PC-9 (cell line): Measurements from ENCODE around the gene BRIP1. TPM values are rescaled to one million over a fixed set of nuclear protein-coding genes. Genes with fewer than 3 reads are reported as not detected.
"Not testable (repeated sequence)": the region's sequence is repeated elsewhere in the genome, so short reads cannot be mapped to it uniquely, and the experiment has no call there.

ENCODE experiments used
- BruUV-seq: library from RNA; stranded (reverse); fragments of 400-500 nt; replicated peaks from 2 replicates; lab custom pipeline; 2021; lab: Mats Ljungman, UMichigan
- CTCF ChIA-PET: fragments of 300-600 bp; sonication (Branson Sonifier 250); formaldehyde crosslinking; loops from one replicate; lab custom pipeline; 2022; ENCODE audit warnings: antibody characterized with exemption; lab: Charles Lee
- POLR2A ChIA-PET: fragments of 300-600 bp; sonication (Branson Sonifier 250); formaldehyde crosslinking; loops from one replicate; lab custom pipeline; 2022; ENCODE audit warnings: antibody characterized with exemption; ENCODE audit not compliant: unreplicated experiment; lab: Charles Lee
- DNase-seq, 2 experiments: peaks; one replicate each; pipeline versions ENCODE4 v3.0.0 to v3.0.0-alpha.2; 2015 to 2022; ENCODE audit warnings: mixed read lengths in 1 of 2
- H2AFZ ChIP-seq: fragments of 200-600 bp; sonication (generic); 2 replicates; pipeline ENCODE4 v1.8.1; 2017; ENCODE audit warnings: antibody characterized with exemption
- H3F3A ChIP-seq: fragments of 200-600 bp; sonication (generic); 2 replicates; pipeline ENCODE4 v1.8.1; 2017; ENCODE audit warnings: antibody characterized with exemption, mild to moderate bottlenecking, low read depth; ENCODE audit not compliant: insufficient read depth
- H3K27ac ChIP-seq: fragments of 200-600 bp; sonication (generic); 2 replicates; pipeline ENCODE4 v1.6.1; 2016; ENCODE audit warnings: mixed run types
- H3K27me3 ChIP-seq: fragments of 200-600 bp; sonication (generic); 2 replicates; pipeline ENCODE4 v1.6.1; 2016; ENCODE audit warnings: low read depth, mixed run types; ENCODE audit not compliant: insufficient read depth
- H3K36me3 ChIP-seq: fragments of 200-600 bp; sonication (generic); 2 replicates; pipeline ENCODE4 v1.6.1; 2016; ENCODE audit warnings: low read depth, mixed run types
- H3K4me1 ChIP-seq: fragments of 200-600 bp; sonication (generic); replicated peaks from 2 replicates; pipeline ENCODE4 v1.6.1; 2016; ENCODE audit warnings: mixed run types; ENCODE audit not compliant: insufficient read depth
- H3K4me2 ChIP-seq: fragments of 200-600 bp; sonication (generic); 2 replicates; pipeline ENCODE4 v1.6.1; 2017; ENCODE audit warnings: mixed run types
- H3K4me3 ChIP-seq: fragments of 200-600 bp; sonication (generic); 2 replicates; pipeline ENCODE4 v1.6.1; 2016; ENCODE audit warnings: mixed run types
- H3K79me2 ChIP-seq: fragments of 200-600 bp; sonication (generic); 2 replicates; pipeline ENCODE4 v1.6.1; 2017; ENCODE audit warnings: low read depth, mixed run types
- H3K9me2 ChIP-seq: fragments of 200-600 bp; sonication (generic); 2 replicates; pipeline ENCODE4 v1.8.1; 2017; ENCODE audit warnings: mild to moderate bottlenecking; ENCODE audit not compliant: insufficient read depth
- H3K9me3 ChIP-seq: fragments of 200-600 bp; sonication (generic); 2 replicates; pipeline ENCODE4 v1.8.1; 2016; ENCODE audit warnings: low read depth; ENCODE audit not compliant: insufficient read depth
- H4K20me1 ChIP-seq: fragments of 200-600 bp; sonication (generic); 2 replicates; pipeline ENCODE4 v1.8.1; 2017; ENCODE audit not compliant: insufficient read depth
- CTCF ChIP-seq: fragments of 200-600 bp; sonication (generic); conservative IDR thresholded peaks from 2 replicates; pipeline ENCODE4 v1.6.1; 2017; ENCODE audit warnings: mixed run types, antibody characterized with exemption, mild to moderate bottlenecking, moderate library complexity
- EZH2 ChIP-seq: fragments of 200-600 bp; sonication (generic); IDR thresholded peaks from 2 replicates; pipeline ENCODE4 v1.8.0; 2017; ENCODE audit warnings: antibody characterized with exemption, low read depth
- intact Hi-C: fragments of 100-400 bp; cut with micrococcal nuclease; formaldehyde crosslinking; loops from one replicate; pipeline ENCODE4 v1.10.0; 2022; ENCODE audit not compliant: unreplicated experiment
- total RNA-seq: library from RNA; stranded (reverse); gene quantifications from 2 replicates; pipeline ENCODE4 v1.2.3, GENCODE V29; 2021

Gene BRIP1
- total RNA-seq, 1 experiment from 2014 or later: 16.0 TPM

DNA sequence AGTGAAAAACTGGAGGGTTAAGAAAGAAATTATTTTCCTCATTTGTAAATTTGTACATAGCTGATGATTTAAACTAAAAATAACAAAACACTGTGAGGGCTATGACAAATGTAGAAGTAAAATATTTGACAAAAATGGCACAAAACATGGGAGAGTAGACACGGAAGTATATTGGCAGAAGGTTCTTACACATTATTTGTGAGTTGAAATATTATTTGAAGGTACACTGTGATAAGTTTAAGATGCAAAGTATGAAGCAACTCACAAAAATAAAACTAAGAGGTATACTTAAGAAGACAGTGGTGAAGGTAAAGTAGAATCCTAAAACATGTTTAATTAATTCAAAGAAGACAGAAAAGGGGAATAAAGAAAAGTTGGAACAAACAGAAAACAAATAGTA lies 34.6 kb downstream of the BRIP1 start:
- H3K36me3 ChIP-seq: 0 out of 2 replicates have a peak, but pooled peaks cover 8% of the 10 kb centered on the region
- DNase-seq: no peak
- POLR2A ChIA-PET: no interaction called here
- H3F3A ChIP-seq: peaks cover 11% of the 10 kb centered on the region
- H3K4me1 ChIP-seq: peaks cover 8% of the 10 kb centered on the region
- no TSS peak for BruUV-seq
- no peak overlapping the region for H3K27ac ChIP-seq
- intact Hi-C loops: no loop called here
- H3K4me2 ChIP-seq: no peak overlapping the region
- TF ChIP-seq CTCF (no peak), EZH2 (no peak)
- no peaks in the 10 kb centered on the region; the same call in 1 of the 2 replicates for H3K9me2 ChIP-seq
- H3K79me2 ChIP-seq: no peaks in the 10 kb centered on the region
- H3K27me3 ChIP-seq: no peaks in the 10 kb centered on the region
- H2AFZ ChIP-seq: no peak overlapping the region
- H4K20me1 ChIP-seq: no peaks in the 10 kb centered on the region
- H3K4me3 ChIP-seq: no peak overlapping the region
- H3K9me3 ChIP-seq: 0 out of 2 replicates have a peak, but pooled peaks cover 7% of the 10 kb centered on the region
- CTCF ChIA-PET: no interaction called here

GRCh38 chr17:61827649-61828395 lies 35.5 kb downstream of the BRIP1 start:
- no peak overlapping the region for H3K4me3 ChIP-seq
- BruUV-seq: no TSS peak
- DNase-seq: no peak
- H4K20me1 ChIP-seq: no peaks in the 10 kb centered on the region
- no peak overlapping the region for H3K4me2 ChIP-seq
- H3K9me3 ChIP-seq: 0 out of 2 replicates have a peak, but pooled peaks cover 4% of the 10 kb centered on the region
- H3F3A ChIP-seq: peaks cover 11% of the 10 kb centered on the region; the same call in 1 of the 2 replicates
- H3K9me2 ChIP-seq: no peaks in the 10 kb centered on the region; the same call in 1 of the 2 replicates
- no peaks in the 10 kb centered on the region for H3K27me3 ChIP-seq
- TF ChIP-seq CTCF (no peak), EZH2 (no peak)
- intact Hi-C loops: no loop called here
- H3K27ac ChIP-seq: no peak overlapping the region
- ChIA-PET CTCF (no interaction called here), POLR2A (no interaction called here)
- H3K36me3 ChIP-seq: 0 out of 2 replicates have a peak, but pooled peaks cover 3% of the 10 kb centered on the region
- no peaks in the 10 kb centered on the region for H3K79me2 ChIP-seq
- H3K4me1 ChIP-seq: no peaks in the 10 kb centered on the region
- H2AFZ ChIP-seq: no peak overlapping the region

DNA sequence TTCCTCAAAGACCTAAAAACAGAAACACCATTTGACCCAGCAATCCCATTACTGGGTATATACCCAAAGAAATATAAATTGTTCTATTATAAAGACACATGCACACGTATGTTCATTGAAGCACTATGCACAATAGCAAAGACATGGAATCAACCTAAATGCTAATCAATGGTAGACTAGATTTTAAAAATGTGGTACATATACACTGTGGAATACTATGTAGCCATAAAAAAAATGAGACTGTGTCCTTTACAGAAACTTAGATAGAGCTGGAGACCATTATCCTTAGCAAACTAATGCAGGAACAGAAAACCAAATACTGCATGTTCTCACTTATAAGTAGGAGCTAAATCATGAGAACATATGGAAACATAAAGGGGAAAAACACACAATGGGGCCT lies 36.5 kb downstream of the BRIP1 start:
- H3K4me3 ChIP-seq, BruUV-seq, H4K20me1 ChIP-seq, DNase-seq, H3K79me2 ChIP-seq, H3K36me3 ChIP-seq, H3K4me2 ChIP-seq, H3K4me1 ChIP-seq, H2AFZ ChIP-seq, intact Hi-C loops, H3K9me3 ChIP-seq, H3K27ac ChIP-seq, H3K9me2 ChIP-seq, CTCF ChIA-PET, H3K27me3 ChIP-seq: not testable (repeated sequence)
- POLR2A ChIA-PET: interaction anchor here (0.7 kb wide), 1 partner anchor 11 kb away, joined by 5 read pairs; no protein-coding TSS in a partner anchor
- peaks cover 11% of the 10 kb centered on the region; the same call in 1 of the 2 replicates for H3F3A ChIP-seq

- H4K20me1 ChIP-seq, BruUV-seq, H3K4me2 ChIP-seq, H3K36me3 ChIP-seq, CTCF ChIA-PET, H3K27me3 ChIP-seq, H3K9me2 ChIP-seq, H3K27ac ChIP-seq, H3K4me1 ChIP-seq, H3K9me3 ChIP-seq, intact Hi-C loops, DNase-seq, H3K4me3 ChIP-seq, H2AFZ ChIP-seq, H3K79me2 ChIP-seq: not testable (repeated sequence)
- POLR2A ChIA-PET: interaction anchor here (0.7 kb wide), 1 partner anchor 10 kb away, joined by 5 read pairs; no protein-coding TSS in a partner anchor
- peaks cover 11% of the 10 kb centered on the region; the same call in 1 of the 2 replicates for H3F3A ChIP-seq
Observed at GRCh38 chr17:61826198-61826597, 37.1 kb downstream of the BRIP1 start.
